Mesothelial cell of epicardium (in vitro differentiated cells): Measurements from ENCODE around the gene PROCR. TPM values are rescaled to one million over a fixed set of nuclear protein-coding genes. Genes with fewer than 3 reads are reported as not detected.

ENCODE experiments used
- DNase-seq, 2 experiments: peaks; one replicate each; pipeline ENCODE4 v3.0.0; 2021; ENCODE audit warnings: low spot score in 2 of 2; ENCODE audit not compliant: unreplicated experiment in 2 of 2
- H3K27ac Mint-ChIP-seq: 2 replicates; pipeline ENCODE4 v1.8.0; 2021; ENCODE audit warnings: mixed read lengths
- H3K27me3 Mint-ChIP-seq: 2 replicates; pipeline ENCODE4 v1.8.0; 2021; ENCODE audit warnings: low read depth, mixed read lengths
- H3K36me3 Mint-ChIP-seq: 2 replicates; pipeline ENCODE4 v1.8.0; 2021; ENCODE audit warnings: mixed read lengths
- H3K4me1 Mint-ChIP-seq: 2 replicates; pipeline ENCODE4 v1.8.0; 2021; ENCODE audit warnings: mixed read lengths
- H3K4me3 Mint-ChIP-seq: 2 replicates; pipeline ENCODE4 v1.8.0; 2021; ENCODE audit warnings: mild to moderate bottlenecking, moderate library complexity, mixed read lengths
- H3K9me3 Mint-ChIP-seq: 2 replicates; pipeline ENCODE4 v1.8.0; 2021; ENCODE audit warnings: mixed read lengths
- total RNA-seq: library from RNA; stranded (reverse); gene quantifications from 3 replicates; pipeline ENCODE4 v1.2.1, GENCODE V29; 2021
- TF ChIP-seq, protein P1 (sequence below): fragments of 200-600 bp; sonication (generic); IDR thresholded peaks from one replicate; pipeline ENCODE4 v1.5.0; 2021; ENCODE audit warnings: antibody characterized with exemption; ENCODE audit not compliant: unreplicated experiment

The PROCR gene
- total RNA-seq, result 4.0 to 4.7 TPM (median 4.4 TPM) in 3 replicates

DNA sequence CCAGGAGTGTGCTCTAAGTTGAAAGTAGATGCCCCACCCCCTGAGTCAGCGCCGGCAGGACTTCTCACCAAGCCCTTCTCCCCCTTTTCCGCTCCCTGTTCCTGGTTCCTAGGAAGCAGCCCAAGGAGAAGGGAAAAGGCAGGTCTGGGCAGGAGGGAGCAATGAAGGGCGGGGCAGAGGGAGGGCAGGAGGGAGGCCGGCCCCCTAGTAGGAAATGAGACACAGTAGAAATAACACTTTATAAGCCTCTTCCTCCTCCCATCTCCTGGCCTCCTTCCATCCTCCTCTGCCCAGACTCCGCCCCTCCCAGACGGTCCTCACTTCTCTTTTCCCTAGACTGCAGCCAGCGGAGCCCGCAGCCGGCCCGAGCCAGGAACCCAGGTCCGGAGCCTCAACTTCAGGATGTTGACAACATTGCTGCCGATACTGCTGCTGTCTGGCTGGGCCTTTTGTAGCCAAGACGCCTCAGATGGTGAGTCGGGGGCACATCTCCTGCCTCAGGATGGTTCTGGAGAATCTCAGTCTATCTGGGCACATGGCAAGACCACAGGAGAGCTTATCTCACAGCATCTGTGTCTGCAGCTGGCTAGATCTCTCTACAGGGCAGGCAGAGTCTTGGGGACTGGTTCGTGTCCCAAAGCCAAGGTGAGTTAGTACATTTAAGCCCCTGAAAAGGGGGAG lies at the start of gene PROCR:
Gene PROCR (plus strand): TSS at position 320 of the 681 bp plus-strand sequence. CDS start 83 bp downstream, at position 403.
- peak within 1 kb of the TSS; percentile 54 for H3K4me3 Mint-ChIP-seq
- H3K27me3 Mint-ChIP-seq, result no peaks in the 10 kb centered on the region
- peaks cover 3% of the 10 kb centered on the region for H3K36me3 Mint-ChIP-seq
- peak in 1 of 2 experiments; percentile 67 for DNase-seq
- H3K9me3 Mint-ChIP-seq, result no peaks in the 10 kb centered on the region
- H3K4me1 Mint-ChIP-seq, result peaks cover 13% of the 10 kb centered on the region
- TF ChIP-seq, protein P1, sequence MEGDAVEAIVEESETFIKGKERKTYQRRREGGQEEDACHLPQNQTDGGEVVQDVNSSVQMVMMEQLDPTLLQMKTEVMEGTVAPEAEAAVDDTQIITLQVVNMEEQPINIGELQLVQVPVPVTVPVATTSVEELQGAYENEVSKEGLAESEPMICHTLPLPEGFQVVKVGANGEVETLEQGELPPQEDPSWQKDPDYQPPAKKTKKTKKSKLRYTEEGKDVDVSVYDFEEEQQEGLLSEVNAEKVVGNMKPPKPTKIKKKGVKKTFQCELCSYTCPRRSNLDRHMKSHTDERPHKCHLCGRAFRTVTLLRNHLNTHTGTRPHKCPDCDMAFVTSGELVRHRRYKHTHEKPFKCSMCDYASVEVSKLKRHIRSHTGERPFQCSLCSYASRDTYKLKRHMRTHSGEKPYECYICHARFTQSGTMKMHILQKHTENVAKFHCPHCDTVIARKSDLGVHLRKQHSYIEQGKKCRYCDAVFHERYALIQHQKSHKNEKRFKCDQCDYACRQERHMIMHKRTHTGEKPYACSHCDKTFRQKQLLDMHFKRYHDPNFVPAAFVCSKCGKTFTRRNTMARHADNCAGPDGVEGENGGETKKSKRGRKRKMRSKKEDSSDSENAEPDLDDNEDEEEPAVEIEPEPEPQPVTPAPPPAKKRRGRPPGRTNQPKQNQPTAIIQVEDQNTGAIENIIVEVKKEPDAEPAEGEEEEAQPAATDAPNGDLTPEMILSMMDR, result no peak
- H3K27ac Mint-ChIP-seq, result peak within 1 kb of the TSS; percentile 2

DNA sequence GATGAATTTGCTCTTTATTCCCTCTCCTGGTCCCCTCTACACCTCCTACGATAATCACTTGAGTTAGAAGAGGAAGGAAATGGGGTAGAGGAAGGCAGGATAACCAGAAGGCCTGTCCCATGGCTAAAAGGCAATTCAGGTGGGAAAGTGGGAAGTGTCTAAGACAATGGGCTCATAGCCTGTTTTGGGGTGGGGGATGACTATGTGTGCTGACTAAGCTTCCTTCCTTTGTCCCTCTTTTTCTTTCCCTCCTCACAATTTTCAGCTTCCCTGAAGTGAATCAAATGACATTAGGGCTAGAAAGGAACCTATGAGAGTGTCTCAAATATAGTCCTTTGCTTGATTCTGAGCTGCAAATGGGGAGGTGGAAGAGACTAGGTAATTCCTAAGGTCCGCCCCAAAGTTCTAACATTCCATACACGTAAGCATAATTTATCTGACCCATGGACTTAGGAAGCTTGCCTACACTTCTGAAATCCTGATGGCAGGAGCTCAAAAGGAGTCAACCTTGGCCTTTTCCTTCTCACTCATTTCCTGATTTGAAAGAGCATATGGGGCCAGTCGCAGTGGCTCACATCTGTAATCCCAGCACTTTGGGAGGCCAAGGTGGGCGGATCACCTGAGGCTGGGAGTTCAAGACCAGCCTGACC lies 49.0 kb upstream of the PROCR start:
- H3K9me3 Mint-ChIP-seq, result no peaks in the 10 kb centered on the region
- peaks cover 46% of the 10 kb centered on the region for H3K36me3 Mint-ChIP-seq
- no peak overlapping the region for H3K4me3 Mint-ChIP-seq
- H3K27me3 Mint-ChIP-seq, result no peaks in the 10 kb centered on the region
- H3K27ac Mint-ChIP-seq, result no peak overlapping the region
- DNase-seq, result no peak
- no peaks in the 10 kb centered on the region for H3K4me1 Mint-ChIP-seq
- TF ChIP-seq, protein P1, result no peak

DNA sequence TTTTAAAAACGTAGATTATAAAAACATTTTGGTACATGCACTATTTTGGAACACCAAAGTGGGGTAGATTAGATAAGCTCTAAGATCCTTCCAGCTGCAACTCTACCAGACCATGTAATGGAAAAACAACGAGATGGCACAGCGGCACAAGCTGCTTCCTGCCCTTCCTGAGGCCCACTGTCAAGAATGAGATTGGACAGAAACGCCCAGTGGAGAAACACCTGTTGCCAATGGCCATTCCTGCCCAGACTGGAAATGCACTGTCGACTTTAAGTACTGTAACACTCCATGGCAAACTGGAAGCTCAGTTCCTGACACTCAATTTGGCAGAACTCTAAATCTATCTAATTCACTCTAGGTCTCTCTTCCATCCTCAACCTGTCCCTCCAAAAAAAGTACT lies 46.1 kb upstream of the PROCR start:
- TF ChIP-seq, protein P1, result no peak
- Mint-ChIP-seq H3K4me1 (no peaks in the 10 kb centered on the region), H3K36me3 (peaks cover 38% of the 10 kb centered on the region), H3K27me3 (no peaks in the 10 kb centered on the region), H3K27ac (no peak overlapping the region), H3K4me3 (no peak overlapping the region), H3K9me3 (no peaks in the 10 kb centered on the region)
- DNase-seq, result no peak

DNA sequence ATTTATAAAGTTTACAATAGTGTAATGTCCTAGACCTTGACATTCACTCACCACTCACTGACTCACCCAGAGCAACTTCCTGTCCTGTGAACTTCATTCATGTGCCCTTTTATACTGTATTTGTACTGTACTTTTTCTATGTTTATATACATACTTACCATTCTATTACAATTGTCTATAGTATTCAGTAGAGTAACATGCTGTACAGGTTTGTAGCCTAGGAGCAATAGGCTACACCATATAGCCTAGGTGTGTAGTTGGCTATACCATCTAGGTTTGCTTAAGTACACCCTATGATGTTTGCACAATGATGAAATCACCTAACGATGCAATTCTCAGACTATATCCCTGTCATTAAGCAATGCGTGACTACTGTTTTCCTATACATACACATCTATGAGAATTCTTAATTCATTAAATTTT lies 42.2 kb upstream of the PROCR start:
- H3K36me3 Mint-ChIP-seq, result peaks cover 39% of the 10 kb centered on the region
- H3K9me3 Mint-ChIP-seq, result no peaks in the 10 kb centered on the region
- H3K4me3 Mint-ChIP-seq, result no peak overlapping the region
- no peaks in the 10 kb centered on the region for H3K4me1 Mint-ChIP-seq
- H3K27me3 Mint-ChIP-seq, result no peaks in the 10 kb centered on the region
- no peak overlapping the region for H3K27ac Mint-ChIP-seq
- TF ChIP-seq, protein P1, result no peak
- DNase-seq, result no peak

DNA sequence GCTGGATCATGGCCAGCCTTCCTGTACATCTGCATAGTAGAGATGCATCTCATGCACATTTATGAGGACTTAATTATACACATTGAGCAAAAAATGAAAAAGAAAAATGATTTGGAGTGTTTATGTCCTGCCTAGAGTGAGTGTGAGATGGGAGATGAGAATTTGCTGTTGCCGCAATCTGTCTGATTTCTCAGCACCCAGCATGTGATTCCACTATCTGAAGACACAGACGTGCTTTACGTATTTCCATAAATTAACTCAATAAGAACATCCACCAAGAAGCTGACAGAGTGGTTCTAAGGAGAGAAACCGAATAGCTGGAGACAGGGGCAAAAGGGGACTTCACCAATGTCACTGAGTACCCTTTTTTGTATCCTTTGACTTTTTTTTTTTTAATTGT lies 39.9 kb upstream of the PROCR start:
- Mint-ChIP-seq H3K36me3 (peaks cover 31% of the 10 kb centered on the region), H3K27ac (no peak overlapping the region), H3K9me3 (no peaks in the 10 kb centered on the region), H3K4me3 (no peak overlapping the region), H3K4me1 (no peaks in the 10 kb centered on the region), H3K27me3 (no peaks in the 10 kb centered on the region)
- TF ChIP-seq, protein P1, result no peak
- no peak for DNase-seq
